CD4-positive, alpha-beta T cell treated with Interleukin-15 for 1 hour (primary cell): ENCODE measurements around the gene IQCF5.
"Not testable (repeated sequence)": the region's sequence is repeated elsewhere in the genome, so short reads cannot be mapped to it uniquely, and the experiment has no call there.

Experiments used
- DNase-seq: peaks from one replicate; pipeline ENCODE4 v3.0.0-alpha.2; 2020

The IQCF5 gene

GRCh38 chr3:51862886-51863285 lies 12.5 kb downstream of the IQCF5 start:
- no peak for DNase-seq

DNA sequence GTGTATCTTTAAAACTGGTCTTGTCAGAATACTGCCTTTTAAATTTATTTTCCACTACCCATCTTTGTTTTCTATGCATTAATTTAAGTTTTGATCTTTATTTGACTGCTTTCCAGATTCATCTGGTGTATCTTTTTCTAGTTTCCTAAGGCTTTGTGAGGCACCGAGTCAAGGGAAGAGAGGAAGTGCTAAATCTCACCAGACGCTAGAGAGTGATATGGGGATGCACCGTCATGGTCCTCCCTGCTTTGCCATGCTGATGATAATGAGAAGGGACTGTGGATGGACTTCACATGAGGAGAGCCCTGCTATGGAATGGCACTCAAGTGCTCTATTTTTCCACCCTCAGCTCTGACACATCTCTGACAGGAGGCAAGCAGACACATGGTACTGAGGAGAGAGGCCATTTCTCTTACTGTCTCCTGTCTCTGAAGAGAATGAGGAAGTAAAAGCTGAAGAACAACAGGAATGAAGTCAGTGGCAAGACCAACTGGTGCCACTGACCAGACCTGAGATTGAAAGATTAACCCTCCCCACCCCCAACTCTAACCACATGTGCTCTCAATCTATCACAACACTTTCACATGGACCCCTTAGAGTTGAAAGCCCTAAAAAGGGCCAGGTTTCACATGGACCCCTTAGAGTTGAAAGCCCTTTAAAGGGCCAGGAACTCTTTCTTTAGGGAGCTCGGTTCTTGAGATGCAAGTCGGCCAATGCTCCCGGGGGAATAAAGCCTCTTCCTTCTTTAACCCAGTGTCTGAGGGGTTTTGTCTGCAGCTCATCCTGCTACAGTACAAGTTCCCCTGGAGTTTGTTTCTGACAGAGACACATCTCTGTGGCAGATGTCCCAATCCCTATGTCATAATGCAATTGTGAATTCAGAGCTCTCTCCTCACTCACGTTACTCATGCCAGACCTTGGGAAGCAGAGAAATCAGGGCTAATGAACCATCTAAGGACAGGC lies 14.4 kb downstream of the IQCF5 start, which contains the start of gene IQCF2:
Gene IQCF2 (plus strand): TSS at position 913 of the 963 bp plus-strand sequence. CDS start 52 bp downstream, outside the sequence.
- no peak for DNase-seq

GRCh38 chr3:51855411-51855810 lies 20.0 kb downstream of the IQCF5 start:
- not testable (repeated sequence) for DNase-seq

- no peak for DNase-seq
Measured at GRCh38 chr3:51845129-51845528, 30.3 kb downstream of the IQCF5 start.

GRCh38 chr3:51836606-51837005 lies 38.8 kb downstream of the IQCF5 start:
- DNase-seq: no peak

- DNase-seq: no peak
Measured at GRCh38 chr3:51830836-51831385, 44.5 kb downstream of the IQCF5 start.

GRCh38 chr3:51830345-51830744 lies 45.1 kb downstream of the IQCF5 start:
- no peak for DNase-seq

GRCh38 chr3:51828297-51828696 lies 47.1 kb downstream of the IQCF5 start:
- DNase-seq: no peak
